WTC11 (cell line): Measurements from ENCODE around the gene NELL1.
A peak's percentile ranks its signal among the peaks of the same experiment; 100 is the strongest.

ENCODE experiments used
- ARID4B ChIP-seq: sonication (generic); formaldehyde crosslinking; IDR thresholded peaks from 2 replicates; pipeline ENCODE4 v1.8.0; 2023; ENCODE audit warnings: missing genetic modification reagents, mild to moderate bottlenecking, borderline replicate concordance
- ATF1 ChIP-seq: sonication (generic); formaldehyde crosslinking; IDR thresholded peaks from 2 replicates; pipeline ENCODE4 v1.8.1; 2023; ENCODE audit warnings: mild to moderate bottlenecking, moderate library complexity, missing genetic modification reagents
- CTCF ChIP-seq: fragments of 200-600 bp; IDR thresholded peaks from 2 replicates; pipeline ENCODE4 v1.8.0; 2022; ENCODE audit warnings: antibody characterized with exemption
- E2F5 ChIP-seq: sonication (generic); formaldehyde crosslinking; IDR thresholded peaks from 2 replicates; pipeline ENCODE4 v1.8.1; 2022; ENCODE audit warnings: mild to moderate bottlenecking, moderate library complexity, missing genetic modification reagents
- ELF4 ChIP-seq: sonication (generic); formaldehyde crosslinking; IDR thresholded peaks from 2 replicates; pipeline ENCODE4 v1.8.1; 2022; ENCODE audit warnings: low read depth, mild to moderate bottlenecking, moderate library complexity, missing genetic modification reagents
- PREB ChIP-seq: sonication (generic); formaldehyde crosslinking; IDR thresholded peaks from 2 replicates; pipeline ENCODE4 v1.8.1; 2022; ENCODE audit warnings: mild to moderate bottlenecking, missing genetic modification reagents, moderate library complexity, borderline replicate concordance
- PRRX2 ChIP-seq: fragments of 250-450 bp; sonication (Bioruptor Pico); IDR thresholded peaks from 2 replicates; pipeline ENCODE4 v1.8.0; 2021; ENCODE audit warnings: mild to moderate bottlenecking
- STAT6 ChIP-seq: sonication (generic); formaldehyde crosslinking; conservative IDR thresholded peaks from 2 replicates; pipeline ENCODE4 v1.8.1; 2023; ENCODE audit warnings: mild to moderate bottlenecking, low read depth, missing genetic modification reagents, moderate library complexity
- ZMAT4 ChIP-seq: fragments of 250-450 bp; sonication (Bioruptor Pico); IDR thresholded peaks from 2 replicates; pipeline ENCODE4 v1.9.0; 2021; ENCODE audit warnings: mild to moderate bottlenecking
- ZNF317 ChIP-seq: sonication (generic); formaldehyde crosslinking; IDR thresholded peaks from 2 replicates; pipeline ENCODE4 v1.8.1; 2023; ENCODE audit warnings: low read depth, mild to moderate bottlenecking, moderate library complexity, missing genetic modification reagents, borderline replicate concordance
- ZSCAN18 ChIP-seq: fragments of 250-450 bp; sonication (Bioruptor Pico); IDR thresholded peaks from 2 replicates; pipeline ENCODE4 v2.1.2; 2022; ENCODE audit warnings: mild to moderate bottlenecking, moderate library complexity

GRCh38 chr11:21514316-21514715 is 844.9 kb downstream of the NELL1 start:
- TF ChIP-seq CTCF (peak; percentile 27; the same call in 1 of the 2 replicates), ARID4B (no peak), ATF1 (CRISPR knock-in tag) (no peak), ZSCAN18 (CRISPR knock-in tag) (no peak), ELF4 (no peak), STAT6 (CRISPR knock-in tag) (no peak), PREB (CRISPR knock-in tag) (no peak), PRRX2 (CRISPR knock-in tag) (no peak), ZNF317 (CRISPR knock-in tag) (no peak), ZMAT4 (CRISPR knock-in tag) (no peak), E2F5 (CRISPR knock-in tag) (no peak)
